CD14-positive monocyte (primary cell): ENCODE measurements around the gene CHRNG. TPM values are rescaled to one million over a fixed set of nuclear protein-coding genes. Genes with fewer than 3 reads are reported as not detected.

Source experiments
- DNase-seq, 3 donors: peaks; one replicate each; pipeline ENCODE4 v3.0.0-alpha.2; 2011 to 2022
- H2AFZ ChIP-seq: 2 replicates; pipeline ENCODE4 v1.6.0; 2012; ENCODE audit warnings: mild to moderate bottlenecking, low read depth, low read length, inconsistent platforms; ENCODE audit not compliant: insufficient read depth, poor library complexity, severe bottlenecking
- H3K27ac ChIP-seq, 2 donors: 1 replicate in 1 of 2; 2 replicates in 1 of 2; pipeline ENCODE4 v1.5.1; 2012 to 2013; ENCODE audit warnings: low read length in 2 of 2, control low read depth in 1 of 2, inconsistent platforms in 1 of 2, low read depth in 1 of 2, mild to moderate bottlenecking in 1 of 2
- H3K27me3 ChIP-seq, 2 donors: one replicate each; pipeline versions ENCODE4 v1.6.0 to v1.6.1; 2011 to 2013; ENCODE audit warnings: low read length in 2 of 2; ENCODE audit not compliant: control insufficient read depth in 2 of 2, insufficient read depth in 2 of 2
- H3K36me3 ChIP-seq, 2 donors: replicated peaks in 1 of 2; 1 replicate in 1 of 2; 2 replicates in 1 of 2; pipeline versions ENCODE4 v1.5.1 to v1.6.1; 2012 to 2013; ENCODE audit warnings: low read length in 2 of 2, control low read depth in 1 of 2, inconsistent platforms in 1 of 2, mild to moderate bottlenecking in 1 of 2; ENCODE audit not compliant: insufficient read depth in 2 of 2, control insufficient read depth in 1 of 2
- H3K4me1 ChIP-seq, 2 donors: 1 replicate in 1 of 2; 2 replicates in 1 of 2; pipeline versions ENCODE4 v1.5.1 to v1.6.1; 2012 to 2013; ENCODE audit warnings: low read length in 2 of 2, control low read depth in 1 of 2, inconsistent platforms in 1 of 2, mild to moderate bottlenecking in 1 of 2, moderate library complexity in 1 of 2; ENCODE audit not compliant: insufficient read depth in 2 of 2, control insufficient read depth in 1 of 2
- H3K4me2 ChIP-seq: replicated peaks from 2 replicates; pipeline ENCODE3; 2012; ENCODE audit warnings: low read length, moderate library complexity, mild to moderate bottlenecking; ENCODE audit not compliant: poor library complexity, severe bottlenecking; ENCODE audit errors: extremely low read depth
- H3K4me3 ChIP-seq, 3 experiments: fragments of 200-600 bp in 1 of 3; sonication (generic) in 1 of 3; replicated peaks in 1 of 3; 1 replicate in 2 of 3; 2 replicates in 1 of 3; pipeline ENCODE4 v1.5.1; 2011 to 2013; ENCODE audit warnings: low read length in 3 of 3, mild to moderate bottlenecking in 3 of 3, control low read depth in 2 of 3, low read depth in 2 of 3, inconsistent platforms in 1 of 3, moderate library complexity in 1 of 3
- H3K79me2 ChIP-seq: 2 replicates; pipeline ENCODE4 v1.6.0; 2012; ENCODE audit warnings: mild to moderate bottlenecking, control low read depth, inconsistent platforms, low read length, moderate library complexity; ENCODE audit not compliant: insufficient read depth
- H3K9ac ChIP-seq: 2 replicates; pipeline ENCODE4 v1.6.0; 2017; ENCODE audit warnings: low read length, mild to moderate bottlenecking; ENCODE audit not compliant: insufficient read depth, poor library complexity, severe bottlenecking
- H3K9me3 ChIP-seq, 2 donors: replicated peaks in 1 of 2; 1 replicate in 1 of 2; 2 replicates in 1 of 2; pipeline versions ENCODE4 v1.5.1 to v1.6.1; 2012 to 2013; ENCODE audit warnings: low read length in 2 of 2, control low read depth in 1 of 2; ENCODE audit not compliant: control insufficient read depth in 1 of 2, insufficient read depth in 1 of 2
- H4K20me1 ChIP-seq: 2 replicates; pipeline ENCODE4 v1.6.0; 2012; ENCODE audit warnings: mild to moderate bottlenecking, low read length, control low read depth, moderate library complexity; ENCODE audit not compliant: insufficient read depth
- H3K27ac Mint-ChIP-seq, 7 donors: one replicate each; pipeline ENCODE4 v1.8.0; 2020; ENCODE audit warnings: mild to moderate bottlenecking in 7 of 7, mixed read lengths in 7 of 7, moderate library complexity in 6 of 7, inconsistent platforms in 2 of 7
- H3K27me3 Mint-ChIP-seq, 3 donors: one replicate each; pipeline ENCODE4 v1.8.0; 2021 to 2022; ENCODE audit warnings: low read depth in 3 of 3, mild to moderate bottlenecking in 3 of 3, mixed read lengths in 3 of 3, moderate library complexity in 3 of 3, inconsistent platforms in 1 of 3
- H3K36me3 Mint-ChIP-seq, 2 donors: one replicate each; pipeline ENCODE4 v1.8.0; 2020; ENCODE audit warnings: mixed read lengths in 2 of 2, inconsistent platforms in 1 of 2, mild to moderate bottlenecking in 1 of 2
- H3K4me1 Mint-ChIP-seq: one replicate; pipeline ENCODE4 v1.8.0; 2020; ENCODE audit warnings: mild to moderate bottlenecking, mixed read lengths
- H3K4me3 Mint-ChIP-seq, 2 donors: one replicate each; pipeline ENCODE4 v1.8.0; 2020; ENCODE audit warnings: mild to moderate bottlenecking in 2 of 2, mixed read lengths in 2 of 2, moderate library complexity in 1 of 2
- H3K9me3 Mint-ChIP-seq, 7 donors: one replicate each; pipeline ENCODE4 v1.8.0; 2020 to 2022; ENCODE audit warnings: mixed read lengths in 7 of 7, mild to moderate bottlenecking in 6 of 7, moderate library complexity in 6 of 7, inconsistent platforms in 2 of 7
- CTCF ChIP-seq: fragments of 200-600 bp; IDR thresholded peaks from one replicate; pipeline ENCODE4 v1.8.0; 2022; ENCODE audit warnings: antibody characterized with exemption, mild to moderate bottlenecking
- WGBS: methylation state at CpG from one replicate; pipeline ENCODE4 v1.1.5; 2013; ENCODE audit warnings: missing lambda C conversion rate; ENCODE audit not compliant: insufficient coverage; 5-methylcytosine and 5-hydroxymethylcytosine counted together
- intact Hi-C, 2 donors: fragments of 100-400 bp; cut with micrococcal nuclease; formaldehyde crosslinking; loops; one replicate each; pipeline versions ENCODE4 v1.15.0 to v1.15.1; 2023
- polyA plus RNA-seq, 3 donors: library from polyadenylated mRNA; depleted of rRNA in 1 of 3; unstranded in 2 of 3; stranded (reverse) in 1 of 3; fragments of 300-500 nt in 2 of 3; fragments of >200 nt in 1 of 3; fragmentation: Illumina TruSeq in 2 of 3; gene quantifications; 1 replicate in 2 of 3; 2 replicates in 1 of 3; pipeline ENCODE4 v1.2.3, GENCODE V29; 2012 to 2021

Gene CHRNG
- polyA plus RNA-seq, 3 donors: not detected

GRCh38 chr2:232490221-232491138 is 49.0 kb upstream of the CHRNG start:
- Mint-ChIP-seq H3K4me1 (no peaks in the 10 kb centered on the region), H3K27ac (peak overlapping the region in 1 of 7 donors; percentile 58), H3K27me3 (peaks cover 29 to 45% (median 34%) of the 10 kb centered on the region in 3 donors), H3K36me3 (no peaks in the 10 kb centered on the region), H3K9me3 (peaks cover 0 to 5% (median 0%) of the 10 kb centered on the region in 7 donors), H3K4me3 (no peak overlapping the region)
- no peak overlapping the region for H3K4me2 ChIP-seq
- peaks cover 15 to 29% of the 10 kb centered on the region in 2 donors for H3K27me3 ChIP-seq
- no peaks in the 10 kb centered on the region for H3K4me1 ChIP-seq
- H2AFZ ChIP-seq: no peak overlapping the region
- no peak for TF ChIP-seq CTCF
- H3K79me2 ChIP-seq: no peaks in the 10 kb centered on the region
- intact Hi-C loops: no loop called here
- no peak overlapping the region for H3K27ac ChIP-seq
- no peaks in the 10 kb centered on the region for H4K20me1 ChIP-seq
- DNase-seq: no peak
- WGBS: 90% methylated on average over 23 of the region's 30 CpGs
- H3K9me3 ChIP-seq: no peaks in the 10 kb centered on the region
- no peaks in the 10 kb centered on the region for H3K36me3 ChIP-seq
- no peak overlapping the region for H3K4me3 ChIP-seq
- H3K9ac ChIP-seq: no peak overlapping the region

- H3K4me2 ChIP-seq: no peak overlapping the region
- Mint-ChIP-seq H3K27ac (no peak overlapping the region), H3K9me3 (peaks cover 0 to 5% (median 0%) of the 10 kb centered on the region in 7 donors), H3K36me3 (no peaks in the 10 kb centered on the region), H3K4me3 (no peak overlapping the region), H3K4me1 (no peaks in the 10 kb centered on the region), H3K27me3 (peaks cover 28 to 39% (median 32%) of the 10 kb centered on the region in 3 donors)
- H3K79me2 ChIP-seq: no peaks in the 10 kb centered on the region
- no peak overlapping the region for H3K9ac ChIP-seq
- H3K4me3 ChIP-seq: no peak overlapping the region
- TF ChIP-seq CTCF: no peak
- no peak overlapping the region for H2AFZ ChIP-seq
- DNase-seq: no peak
- no peaks in the 10 kb centered on the region for H4K20me1 ChIP-seq
- H3K4me1 ChIP-seq: no peaks in the 10 kb centered on the region
- no peaks in the 10 kb centered on the region for H3K36me3 ChIP-seq
- intact Hi-C loops: no loop called here
- no peaks in the 10 kb centered on the region for H3K9me3 ChIP-seq
- WGBS: 96% methylated on average over 12 of the region's 12 CpGs
- no peak overlapping the region for H3K27ac ChIP-seq
- H3K27me3 ChIP-seq: peaks cover 11 to 28% of the 10 kb centered on the region in 2 donors
These were observed 48.2 kb upstream of the CHRNG start for GRCh38 chr2:232491139-232491780.
